GM12878 (cell line): ENCODE results near the gene TMEM131L. TPM values are rescaled to one million over a fixed set of nuclear protein-coding genes. Genes with fewer than 3 reads are reported as not detected.

Experiments used
- ASH2L ChIP-seq: fragments of 300-600, 200-600 bp; sonication (generic); IDR thresholded peaks from 2 replicates; pipeline ENCODE4 v1.6.1; 2017; ENCODE audit warnings: low read depth, mild to moderate bottlenecking, borderline replicate concordance
- CBX5 ChIP-seq: sonication (generic); IDR thresholded peaks from 2 replicates; pipeline ENCODE4 v1.6.1; 2016; ENCODE audit warnings: low read depth, moderate library complexity, mild to moderate bottlenecking, inconsistent platforms
- EED ChIP-seq: sonication (generic); IDR thresholded peaks from 2 replicates; pipeline ENCODE4 v1.6.1; 2016; ENCODE audit warnings: antibody characterized with exemption, low read depth
- EZH2 ChIP-seq: IDR thresholded peaks from 2 replicates; pipeline ENCODE4 v1.6.1; 2012; ENCODE audit warnings: low read depth, mild to moderate bottlenecking, control low read depth, inconsistent platforms, low read length, borderline replicate concordance; ENCODE audit not compliant: control insufficient read depth
- MEF2A ChIP-seq: IDR thresholded peaks from 2 replicates; pipeline ENCODE4 v1.6.1; 2011; ENCODE audit warnings: low read depth, mild to moderate bottlenecking, low read length, moderate library complexity; ENCODE audit not compliant: insufficient read depth
- MTA3 ChIP-seq: IDR thresholded peaks from 2 replicates; pipeline ENCODE4 v1.6.1; 2012; ENCODE audit warnings: low read length, inconsistent platforms, borderline replicate concordance
- PAX8 ChIP-seq: fragments of 450-650 bp; IDR thresholded peaks from 2 replicates; pipeline ENCODE4 v1.6.1; 2017; ENCODE audit warnings: mild to moderate bottlenecking, moderate library complexity
- RAD21 ChIP-seq: IDR thresholded peaks from 2 replicates; pipeline ENCODE4 v1.6.1; 2011; ENCODE audit warnings: mild to moderate bottlenecking, low read depth, low read length, moderate library complexity; ENCODE audit not compliant: insufficient read depth
- SIX5 ChIP-seq: IDR thresholded peaks from 2 replicates; pipeline ENCODE4 v1.6.1; 2011; ENCODE audit warnings: mild to moderate bottlenecking, low read depth, low read length, moderate library complexity; ENCODE audit not compliant: severe bottlenecking
- SPI1 ChIP-seq: IDR thresholded peaks from 2 replicates; pipeline ENCODE4 v1.6.1; 2011; ENCODE audit warnings: low read depth, mild to moderate bottlenecking, low read length, moderate library complexity, borderline replicate concordance; ENCODE audit not compliant: insufficient read depth
- polyA plus RNA-seq, 11 experiments: library from polyadenylated mRNA; depleted of rRNA in 4 of 11; unstranded in 6 of 11; stranded (reverse) in 5 of 11; fragments of >200 nt; fragmentation: Nextera tagmentation in 4 of 11; fragmentation: Illumina TruSeq in 1 of 11; extraction: Ambion mirVana in 4 of 11; extraction: Trizol in 1 of 11; gene quantifications; 1 replicate in 1 of 11; 2 replicates in 10 of 11; pipeline versions ENCODE4 v1.2.1 to v1.2.3, GENCODE V29; 2011 to 2016; ENCODE audit warnings: inconsistent platforms in 2 of 11, missing spikeins in 2 of 11, low read depth in 1 of 11
- total RNA-seq, 4 experiments: library from RNA; depleted of rRNA in 3 of 4; stranded (reverse); fragments of >200 nt in 3 of 4; fragmentation: Illumina TruSeq in 1 of 4; extraction: Trizol in 1 of 4; gene quantifications; 2 replicates each; pipeline versions ENCODE4 v1.2.1 to v1.2.3, GENCODE V29; 2013 to 2021
- TF ChIP-seq, protein P1 (sequence below): fragments of 450-650 bp; IDR thresholded peaks from 2 replicates; pipeline ENCODE4 v1.6.1; 2014; ENCODE audit warnings: mild to moderate bottlenecking
- TF ChIP-seq, protein P2 (sequence below): fragments of 450-650 bp; IDR thresholded peaks from 2 replicates; pipeline ENCODE4 v1.6.1; 2016; ENCODE audit warnings: mild to moderate bottlenecking, moderate library complexity, borderline replicate concordance
- TF ChIP-seq, protein P3 (sequence below): fragments of 450-650 bp; IDR thresholded peaks from 2 replicates; pipeline ENCODE4 v1.6.1; 2017; ENCODE audit warnings: low read depth, mild to moderate bottlenecking, moderate library complexity

The TMEM131L gene
- total and polyA plus RNA-seq, 10 of the 15 experiments (the other 5 are each of a cell fraction or from before 2014, with no cell fraction given) = 8.5 to 101 (median 74.4) TPM

DNA sequence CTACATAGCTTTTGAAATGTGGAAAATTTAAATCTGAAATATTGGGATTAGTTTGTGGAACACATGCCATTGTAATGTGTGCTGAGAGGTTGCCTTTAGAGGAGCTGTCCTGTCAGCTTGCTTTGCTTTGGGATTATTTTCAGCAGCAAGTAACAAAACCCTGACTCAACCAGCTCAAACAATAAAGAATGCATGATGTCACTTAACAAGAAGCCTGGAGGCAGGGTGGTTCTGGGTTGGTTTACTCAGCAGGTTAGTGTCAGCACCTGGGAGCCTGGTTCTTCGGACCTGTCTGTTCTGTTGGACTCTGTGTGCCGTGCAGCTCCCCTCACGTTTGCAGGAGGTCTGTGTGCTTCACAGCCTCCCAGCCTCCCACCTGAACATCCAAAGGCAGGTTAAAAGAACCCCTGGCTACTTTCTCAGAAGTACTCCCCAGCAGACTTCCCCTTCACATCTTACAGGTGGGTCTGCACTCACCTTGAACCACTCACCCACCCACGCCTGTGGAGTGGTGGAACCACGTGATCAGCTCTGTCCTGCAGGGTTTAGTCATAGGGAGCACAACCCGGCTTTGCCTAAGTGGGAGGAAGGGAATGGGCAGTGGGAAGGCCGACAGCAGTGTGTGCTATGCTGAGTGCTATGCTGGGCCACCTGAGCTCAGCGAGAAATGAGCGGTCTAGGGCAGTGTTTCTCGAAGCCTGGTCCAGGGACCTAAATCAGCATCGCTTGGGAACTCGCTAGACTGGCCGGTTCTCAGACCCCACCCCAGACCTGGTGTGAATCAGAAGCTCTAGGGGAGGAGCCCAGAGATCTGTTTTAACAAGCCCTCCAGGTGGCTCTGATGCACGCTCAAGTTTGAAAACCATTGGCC is 20.4 kb downstream of the TMEM131L start (continued):
- TF ChIP-seq ASH2L = no peak
- no peak for TF ChIP-seq EZH2
- no peak for TF ChIP-seq CBX5
- TF ChIP-seq, protein P1, sequence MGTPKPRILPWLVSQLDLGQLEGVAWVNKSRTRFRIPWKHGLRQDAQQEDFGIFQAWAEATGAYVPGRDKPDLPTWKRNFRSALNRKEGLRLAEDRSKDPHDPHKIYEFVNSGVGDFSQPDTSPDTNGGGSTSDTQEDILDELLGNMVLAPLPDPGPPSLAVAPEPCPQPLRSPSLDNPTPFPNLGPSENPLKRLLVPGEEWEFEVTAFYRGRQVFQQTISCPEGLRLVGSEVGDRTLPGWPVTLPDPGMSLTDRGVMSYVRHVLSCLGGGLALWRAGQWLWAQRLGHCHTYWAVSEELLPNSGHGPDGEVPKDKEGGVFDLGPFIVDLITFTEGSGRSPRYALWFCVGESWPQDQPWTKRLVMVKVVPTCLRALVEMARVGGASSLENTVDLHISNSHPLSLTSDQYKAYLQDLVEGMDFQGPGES = no peak
- 0 out of 2 replicates have a peak, but pooled peaks have one; percentile 16 for TF ChIP-seq RAD21
- peak; percentile 77; the same call in 1 of the 2 replicates for TF ChIP-seq EED
- TF ChIP-seq, protein P2, sequence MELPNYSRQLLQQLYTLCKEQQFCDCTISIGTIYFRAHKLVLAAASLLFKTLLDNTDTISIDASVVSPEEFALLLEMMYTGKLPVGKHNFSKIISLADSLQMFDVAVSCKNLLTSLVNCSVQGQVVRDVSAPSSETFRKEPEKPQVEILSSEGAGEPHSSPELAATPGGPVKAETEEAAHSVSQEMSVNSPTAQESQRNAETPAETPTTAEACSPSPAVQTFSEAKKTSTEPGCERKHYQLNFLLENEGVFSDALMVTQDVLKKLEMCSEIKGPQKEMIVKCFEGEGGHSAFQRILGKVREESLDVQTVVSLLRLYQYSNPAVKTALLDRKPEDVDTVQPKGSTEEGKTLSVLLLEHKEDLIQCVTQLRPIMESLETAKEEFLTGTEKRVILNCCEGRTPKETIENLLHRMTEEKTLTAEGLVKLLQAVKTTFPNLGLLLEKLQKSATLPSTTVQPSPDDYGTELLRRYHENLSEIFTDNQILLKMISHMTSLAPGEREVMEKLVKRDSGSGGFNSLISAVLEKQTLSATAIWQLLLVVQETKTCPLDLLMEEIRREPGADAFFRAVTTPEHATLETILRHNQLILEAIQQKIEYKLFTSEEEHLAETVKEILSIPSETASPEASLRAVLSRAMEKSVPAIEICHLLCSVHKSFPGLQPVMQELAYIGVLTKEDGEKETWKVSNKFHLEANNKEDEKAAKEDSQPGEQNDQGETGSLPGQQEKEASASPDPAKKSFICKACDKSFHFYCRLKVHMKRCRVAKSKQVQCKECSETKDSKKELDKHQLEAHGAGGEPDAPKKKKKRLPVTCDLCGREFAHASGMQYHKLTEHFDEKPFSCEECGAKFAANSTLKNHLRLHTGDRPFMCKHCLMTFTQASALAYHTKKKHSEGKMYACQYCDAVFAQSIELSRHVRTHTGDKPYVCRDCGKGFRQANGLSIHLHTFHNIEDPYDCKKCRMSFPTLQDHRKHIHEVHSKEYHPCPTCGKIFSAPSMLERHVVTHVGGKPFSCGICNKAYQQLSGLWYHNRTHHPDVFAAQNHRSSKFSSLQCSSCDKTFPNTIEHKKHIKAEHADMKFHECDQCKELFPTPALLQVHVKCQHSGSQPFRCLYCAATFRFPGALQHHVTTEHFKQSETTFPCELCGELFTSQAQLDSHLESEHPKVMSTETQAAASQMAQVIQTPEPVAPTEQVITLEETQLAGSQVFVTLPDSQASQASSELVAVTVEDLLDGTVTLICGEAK = 0 out of 2 replicates have a peak, but pooled peaks have one; percentile 21
- TF ChIP-seq PAX8 = no peak
- TF ChIP-seq MEF2A = no peak
- no peak for TF ChIP-seq SIX5
- TF ChIP-seq SPI1 = no peak
- TF ChIP-seq, protein P3, sequence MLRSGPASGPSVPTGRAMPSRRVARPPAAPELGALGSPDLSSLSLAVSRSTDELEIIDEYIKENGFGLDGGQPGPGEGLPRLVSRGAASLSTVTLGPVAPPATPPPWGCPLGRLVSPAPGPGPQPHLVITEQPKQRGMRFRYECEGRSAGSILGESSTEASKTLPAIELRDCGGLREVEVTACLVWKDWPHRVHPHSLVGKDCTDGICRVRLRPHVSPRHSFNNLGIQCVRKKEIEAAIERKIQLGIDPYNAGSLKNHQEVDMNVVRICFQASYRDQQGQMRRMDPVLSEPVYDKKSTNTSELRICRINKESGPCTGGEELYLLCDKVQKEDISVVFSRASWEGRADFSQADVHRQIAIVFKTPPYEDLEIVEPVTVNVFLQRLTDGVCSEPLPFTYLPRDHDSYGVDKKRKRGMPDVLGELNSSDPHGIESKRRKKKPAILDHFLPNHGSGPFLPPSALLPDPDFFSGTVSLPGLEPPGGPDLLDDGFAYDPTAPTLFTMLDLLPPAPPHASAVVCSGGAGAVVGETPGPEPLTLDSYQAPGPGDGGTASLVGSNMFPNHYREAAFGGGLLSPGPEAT = no peak
- TF ChIP-seq MTA3 = no peak
- TF ChIP-seq, all 136 proteins: peak for 25
